ENCODE results near the gene PRM1. TPM values are rescaled to one million over a fixed set of nuclear protein-coding genes. Genes with fewer than 3 reads are reported as not detected.

The PRM1 gene
- total RNA-seq, 1 donor from 2014 or later: not detected

DNA sequence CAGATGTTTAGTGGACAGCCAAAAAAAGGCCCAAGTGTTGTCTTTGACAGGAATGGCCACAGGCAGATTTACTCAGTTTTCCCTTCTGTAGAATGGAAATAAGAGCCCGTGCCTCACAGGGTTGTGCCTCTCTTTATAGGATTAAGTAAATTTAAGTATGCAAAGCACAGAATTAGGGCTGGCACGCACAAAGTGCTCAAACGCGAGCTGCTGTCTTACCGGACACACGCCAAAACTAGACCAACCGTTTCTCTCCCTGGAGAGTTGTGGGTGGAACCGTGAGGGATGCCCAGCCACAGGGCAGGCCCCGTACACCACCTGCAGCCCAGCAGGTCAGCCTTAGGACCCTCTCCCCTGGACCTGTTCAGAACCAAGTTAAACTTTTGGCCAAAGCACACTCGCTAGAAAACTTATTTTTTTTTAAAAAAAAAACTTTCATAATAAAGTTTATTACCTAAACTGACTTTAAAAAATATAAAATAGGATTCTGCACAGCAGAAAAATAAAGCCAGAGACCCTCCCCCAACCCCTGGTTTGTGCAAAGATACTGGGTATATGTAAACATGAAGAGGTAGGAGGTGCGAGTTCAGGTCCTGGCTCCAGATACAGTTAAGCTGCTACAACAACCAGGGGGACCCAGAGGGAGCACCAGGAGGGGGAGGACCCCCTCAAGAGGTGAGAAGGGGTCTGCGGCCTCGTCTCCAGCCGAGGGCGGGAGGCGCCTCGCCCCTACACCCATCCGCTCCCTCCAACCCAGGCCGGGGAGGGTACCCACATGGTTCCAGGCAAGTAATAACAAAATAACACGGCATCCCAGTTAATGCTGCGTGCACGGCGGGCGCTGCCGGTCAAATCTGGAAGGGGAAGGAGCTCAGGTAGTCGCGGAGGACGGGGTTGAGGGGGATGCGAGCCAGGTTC lies 26.9 kb downstream of the PRM1 start:
- DNase-seq (ENCODE audit: low spot score): no peak

DNA sequence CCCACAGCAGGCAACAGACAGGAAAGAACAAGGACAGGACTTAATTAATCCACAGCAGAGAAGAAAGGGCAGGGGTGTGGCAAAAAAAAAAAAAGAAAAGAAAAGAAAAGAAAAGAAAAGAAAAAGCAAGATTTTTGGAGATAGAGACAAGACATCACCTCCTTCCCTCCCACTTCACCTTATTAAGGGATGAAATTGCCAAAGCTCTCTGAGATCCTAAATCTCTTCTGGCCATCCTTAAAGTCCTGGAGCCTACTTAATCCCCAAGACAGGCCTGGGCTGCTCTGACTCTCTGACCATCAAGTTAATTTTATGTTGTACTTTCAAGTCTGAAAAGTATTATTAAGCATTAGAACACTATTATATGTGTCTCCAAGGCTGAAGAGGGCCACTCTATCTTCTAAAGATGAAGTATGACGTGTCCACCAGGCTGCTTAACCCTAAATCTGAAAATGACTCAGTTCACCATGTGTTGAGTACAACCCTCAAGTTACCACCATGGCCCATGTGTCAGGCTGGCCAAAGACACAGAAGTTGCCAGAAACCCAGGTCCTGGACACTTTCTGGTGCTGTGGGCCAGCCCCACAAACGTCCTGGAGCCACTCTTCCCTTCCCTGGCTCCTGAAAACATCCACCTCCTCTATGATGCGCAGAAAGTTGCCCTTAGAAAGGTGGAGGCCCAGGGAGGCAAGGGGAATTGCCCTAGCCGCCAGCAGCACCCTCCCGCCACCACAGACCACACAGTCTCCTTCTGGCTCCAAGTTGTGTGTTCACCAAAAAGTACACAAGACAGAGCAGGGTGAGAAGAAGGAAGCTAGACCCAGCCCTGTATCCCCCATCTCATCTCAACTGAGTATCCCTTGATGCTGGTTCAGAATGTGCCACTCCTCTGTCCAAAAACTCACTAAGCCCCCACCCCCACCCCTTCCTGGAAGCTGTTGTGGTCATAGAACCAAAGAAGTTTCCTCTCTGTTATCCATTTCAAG lies 27.8 kb downstream of the PRM1 start:
- no peak for DNase-seq (ENCODE audit: low spot score)

DNA sequence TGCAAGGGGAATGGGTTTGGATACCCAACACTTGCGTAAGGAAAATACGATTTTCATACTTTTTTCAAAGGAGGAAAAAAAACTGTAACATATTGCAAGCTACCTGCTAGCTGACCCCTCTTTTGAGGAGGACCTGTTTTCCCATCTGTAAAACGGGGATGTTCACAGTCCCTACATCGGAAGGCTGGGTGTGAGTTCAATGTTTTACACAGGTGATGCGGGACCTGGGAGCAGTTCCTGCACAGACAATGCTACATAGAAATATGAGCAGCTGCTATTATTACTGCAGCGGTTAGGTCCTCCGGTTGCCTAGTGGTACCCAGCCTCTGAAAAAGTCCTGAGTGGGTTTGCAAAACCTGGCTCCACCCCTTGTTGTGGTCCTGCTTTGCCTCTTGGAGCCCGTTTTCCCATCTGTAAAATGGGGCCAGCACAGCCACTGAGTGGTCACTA lies 28.6 kb downstream of the PRM1 start:
- DNase-seq (ENCODE audit: low spot score): no peak

DNA sequence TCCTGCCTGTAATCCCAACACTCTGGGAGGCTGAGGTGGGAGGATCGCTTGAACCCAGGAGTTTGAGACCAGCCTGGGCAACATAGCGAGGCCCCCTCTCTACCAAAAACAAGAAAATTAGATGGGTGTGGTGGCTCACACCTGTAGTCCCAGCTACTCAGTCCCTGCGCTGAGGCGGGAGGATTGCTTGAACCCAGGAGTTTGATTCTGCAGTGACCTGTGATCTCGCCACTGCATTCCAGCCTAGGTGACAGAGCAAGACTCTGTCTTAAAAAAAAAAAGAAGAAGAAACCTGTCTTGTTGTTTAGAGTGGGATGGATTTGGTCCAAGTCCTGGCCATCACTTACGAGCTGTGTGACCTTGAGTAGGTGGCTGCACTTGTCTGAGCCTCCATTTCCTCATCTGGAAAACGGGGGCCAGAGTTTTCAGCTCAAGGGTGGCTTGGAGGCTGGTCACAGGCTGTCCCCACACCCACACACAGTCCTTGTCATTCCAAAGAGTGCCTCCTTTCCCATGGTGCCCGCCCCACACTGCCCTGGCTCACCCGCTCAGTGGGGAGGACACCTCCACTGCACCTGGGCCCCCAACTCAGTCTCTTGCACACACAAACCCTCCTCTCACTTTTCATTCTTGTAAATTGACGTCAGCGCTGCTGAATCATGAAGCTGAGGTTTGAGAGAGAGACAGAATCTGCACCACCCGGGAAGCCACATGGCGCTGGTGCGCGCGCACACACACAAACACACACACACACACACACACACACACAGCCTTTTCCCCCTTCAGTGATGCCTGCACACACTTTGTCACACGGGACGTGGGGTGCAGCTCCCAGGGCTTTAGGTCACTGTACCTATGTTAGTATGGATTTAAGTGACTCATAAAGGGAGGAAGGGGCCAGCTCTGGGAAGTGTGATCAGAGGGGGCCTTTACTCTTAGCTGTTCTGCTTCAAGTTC lies 29.3 kb downstream of the PRM1 start:
- no peak for DNase-seq (ENCODE audit: low spot score)

DNA sequence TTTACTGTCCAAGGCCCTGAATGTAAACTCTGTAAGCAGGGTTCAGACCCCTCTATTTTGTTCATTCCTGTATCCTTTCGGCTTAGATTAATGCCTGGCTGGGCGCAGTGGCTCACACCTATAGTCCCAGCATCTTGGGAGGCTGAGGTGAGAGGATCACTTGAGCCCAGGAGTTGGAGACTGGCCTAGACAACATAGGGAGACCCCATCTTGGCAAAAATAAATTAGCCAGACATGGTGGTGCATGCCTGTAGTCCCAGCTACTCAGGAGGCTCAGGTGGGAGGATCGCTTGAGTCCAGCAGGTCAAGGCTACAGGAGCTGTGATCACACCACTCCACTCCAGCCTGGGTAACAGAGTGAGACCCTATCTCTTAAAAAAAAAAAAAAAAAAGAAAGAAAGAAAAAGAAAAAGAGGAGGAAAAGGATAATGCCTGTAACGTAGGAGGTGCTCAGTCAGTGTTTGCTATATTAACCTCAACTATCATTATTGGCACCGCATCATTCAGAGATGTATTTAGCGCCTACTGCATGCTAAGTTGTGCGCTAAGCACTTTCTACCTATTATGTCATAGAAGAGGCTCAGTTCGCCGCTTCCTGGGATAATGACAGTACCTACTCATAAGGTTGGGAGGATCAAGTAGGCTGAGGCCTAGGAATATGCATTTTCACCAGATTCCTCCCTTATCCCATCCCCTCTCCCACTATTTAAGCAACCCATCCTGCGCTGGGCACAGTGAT lies 30.2 kb downstream of the PRM1 start:
- DNase-seq (ENCODE audit: low spot score): no peak

- no peak for DNase-seq (ENCODE audit: low spot score)
Observed at GRCh38 chr16:11250091-11250785, 30.9 kb downstream of the PRM1 start.

GRCh38 chr16:11249233-11250061 lies 31.7 kb downstream of the PRM1 start:
- no peak for DNase-seq (ENCODE audit: low spot score)

- DNase-seq (ENCODE audit: low spot score): no peak
Observed at GRCh38 chr16:11248133-11248532, 33.0 kb downstream of the PRM1 start.

GRCh38 chr16:11245988-11246387 lies 35.1 kb downstream of the PRM1 start:
- DNase-seq (ENCODE audit: low spot score): no peak

- no peak for DNase-seq (ENCODE audit: low spot score)
Observed at GRCh38 chr16:11245222-11245737, 35.9 kb downstream of the PRM1 start.

- DNase-seq (ENCODE audit: low spot score): no peak
Observed at GRCh38 chr16:11242658-11243057, 38.5 kb downstream of the PRM1 start.

- DNase-seq (ENCODE audit: low spot score): no peak
Observed at GRCh38 chr16:11241480-11242204, 39.5 kb downstream of the PRM1 start.

DNA sequence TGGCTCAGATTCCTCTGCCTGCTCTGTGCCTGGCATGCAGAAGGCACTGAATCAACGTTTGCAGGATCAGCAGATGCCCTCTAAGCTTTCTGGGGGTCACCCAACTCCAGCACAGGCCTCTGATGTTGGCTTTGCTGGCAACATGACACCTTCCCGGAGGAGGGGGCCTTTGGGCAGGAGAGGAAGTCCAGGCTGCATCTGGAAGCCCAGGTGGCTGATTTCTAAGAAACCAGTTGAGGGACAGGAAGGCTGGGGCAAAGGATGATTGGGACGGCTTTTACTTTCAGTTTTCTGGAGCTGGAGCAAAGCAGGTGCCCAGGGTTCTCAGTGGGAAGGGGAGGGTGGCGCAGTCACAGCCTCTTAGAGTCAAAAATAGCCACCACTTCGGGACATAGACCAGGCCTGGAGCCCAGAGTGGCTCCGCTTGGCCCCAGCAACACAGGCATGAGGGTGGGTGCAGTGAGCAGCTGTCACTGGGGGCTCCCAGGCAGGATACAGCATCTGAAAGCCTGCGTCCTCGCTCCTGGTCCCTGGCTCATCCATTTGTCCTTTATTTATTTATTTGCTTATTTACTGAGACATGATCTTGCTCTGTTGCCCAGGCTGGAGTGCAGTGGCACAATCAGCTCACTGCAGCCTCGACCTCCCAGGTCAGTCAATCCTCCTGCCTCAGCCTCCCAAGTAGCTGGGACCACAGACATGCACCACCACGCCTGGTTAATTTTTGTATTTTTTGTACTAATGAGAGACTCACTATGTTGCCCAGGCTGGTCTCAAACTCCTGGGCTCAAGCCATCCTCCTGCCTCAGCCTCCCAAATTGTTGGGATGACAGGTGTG lies 40.3 kb downstream of the PRM1 start:
- no peak for DNase-seq (ENCODE audit: low spot score)

GRCh38 chr16:11239644-11240632 lies 41.2 kb downstream of the PRM1 start:
- DNase-seq (ENCODE audit: low spot score): no peak

- no peak for DNase-seq (ENCODE audit: low spot score)
Observed at GRCh38 chr16:11238272-11239202, 42.6 kb downstream of the PRM1 start.

Data from ureter (tissue), 1 donor.